GM12891 (cell line): Measurements from ENCODE around the gene MGMT.

Experiments
- POLR2A ChIP-seq: IDR thresholded peaks from 2 replicates; pipeline ENCODE4 v1.6.1; 2011; ENCODE audit warnings: low read depth, low read length, control low read depth
- SPI1 ChIP-seq: IDR thresholded peaks from 2 replicates; pipeline ENCODE4 v1.6.1; 2011; ENCODE audit warnings: low read depth, low read length, control low read depth
- TAF1 ChIP-seq: IDR thresholded peaks from 2 replicates; pipeline ENCODE4 v1.6.1; 2011; ENCODE audit warnings: low read depth, low read length, control low read depth

DNA sequence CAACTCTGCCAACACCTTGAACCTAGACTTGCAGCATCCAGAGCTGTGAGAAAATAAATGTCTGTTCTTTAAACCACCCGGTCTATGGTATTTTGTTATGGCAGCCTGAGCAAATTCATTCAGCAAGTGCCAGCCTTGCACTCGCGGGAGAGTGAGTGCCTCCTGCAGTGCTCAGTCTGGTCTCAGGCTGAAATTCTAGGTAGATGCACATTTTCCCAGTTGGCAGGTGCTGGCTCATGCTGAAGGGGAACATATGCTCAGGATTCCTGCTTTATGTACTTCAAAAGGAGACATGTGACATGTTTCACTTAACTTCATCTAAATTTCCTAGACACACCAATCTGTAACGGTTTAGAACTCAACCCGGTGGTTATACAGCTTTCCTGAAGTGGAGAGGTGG, 170.8 kb downstream of the MGMT start:
- TF ChIP-seq POLR2A (no peak), TAF1 (no peak), SPI1 (no peak)
